Limb (tissue), 2 donors: ENCODE results near the gene FHOD3.

ENCODE experiments used
- DNase-seq, 2 donors: peaks; one replicate each; pipeline ENCODE4 v3.0.0-alpha.2; 2016; ENCODE audit errors: extremely low spot score in 2 of 2

Gene FHOD3

GRCh38 chr18:36825526-36825925, 528.0 kb downstream of the FHOD3 start:
- no peak for DNase-seq

GRCh38 chr18:36826556-36826955, 529.0 kb downstream of the FHOD3 start:
- no peak for DNase-seq

- DNase-seq, result no peak
These were observed 530.7 kb downstream of the FHOD3 start for GRCh38 chr18:36828157-36828629.

- peak; percentile 85 to 92 for DNase-seq
These were observed 531.3 kb downstream of the FHOD3 start, which contains the start of the genes KIAA1328 and TPGS2 for GRCh38 chr18:36828630-36829361. Gene KIAA1328 (plus strand): TSS chr18:36829127. CDS start chr18:36829139, 12 bp downstream. Gene TPGS2 (minus strand): TSS chr18:36829002. CDS start chr18:36828767, 235 bp downstream.
